Daoy (cell line): Measurements from ENCODE around the gene PRDM10. TPM values are rescaled to one million over a fixed set of nuclear protein-coding genes. Genes with fewer than 3 reads are reported as not detected.
"Not testable (repeated sequence)": the region's sequence is repeated elsewhere in the genome, so short reads cannot be mapped to it uniquely, and the experiment has no call there.

Experiments
- DNase-seq: peaks from one replicate; pipeline ENCODE4 v3.0.0-alpha.2; 2015; ENCODE audit warnings: low read depth
- total RNA-seq: library from RNA; depleted of rRNA; stranded (reverse); fragments of >200 nt; shearing (Covaris generic); gene quantifications from 2 replicates; pipeline ENCODE4 v1.2.3, GENCODE V29; 2014

Gene PRDM10
- total RNA-seq, 1 experiment from 2014 or later, result 4.4 TPM

- peak; percentile 4 for DNase-seq
Observed at GRCh38 chr11:129894278-129895125, 108.1 kb downstream of the PRDM10 start.

- DNase-seq, result no peak
Observed at GRCh38 chr11:129888451-129888850, 114.2 kb downstream of the PRDM10 start.

GRCh38 chr11:129885381-129885780, 117.3 kb downstream of the PRDM10 start:
- no peak for DNase-seq

GRCh38 chr11:129884581-129884980, 118.1 kb downstream of the PRDM10 start:
- no peak for DNase-seq

- DNase-seq, result peak; percentile 37
Observed at GRCh38 chr11:129881570-129882170, 121.0 kb downstream of the PRDM10 start.

- no peak for DNase-seq
Observed at GRCh38 chr11:129880311-129880710, 122.3 kb downstream of the PRDM10 start.

GRCh38 chr11:129871914-129872313, 130.7 kb downstream of the PRDM10 start:
- no peak for DNase-seq

- not testable (repeated sequence) for DNase-seq
Observed at GRCh38 chr11:129868626-129869025, 134.0 kb downstream of the PRDM10 start.

- DNase-seq, result no peak
Observed at GRCh38 chr11:129866311-129866710, 136.3 kb downstream of the PRDM10 start.

- DNase-seq, result no peak
Observed at GRCh38 chr11:129865701-129866100, 136.9 kb downstream of the PRDM10 start.

- no peak for DNase-seq
Observed at GRCh38 chr11:129864811-129865210, 137.8 kb downstream of the PRDM10 start.

GRCh38 chr11:129861702-129862522, 140.7 kb downstream of the PRDM10 start:
- DNase-seq, result peak; percentile 92

- DNase-seq, result no peak
Observed at GRCh38 chr11:129856036-129856435, 146.6 kb downstream of the PRDM10 start.

GRCh38 chr11:129855086-129855485, 147.5 kb downstream of the PRDM10 start:
- DNase-seq, result peak; percentile 54

- DNase-seq, result no peak
Observed at GRCh38 chr11:129854232-129854805, 148.3 kb downstream of the PRDM10 start.

GRCh38 chr11:129853518-129854231, 149.0 kb downstream of the PRDM10 start:
- peak; percentile 41 for DNase-seq

GRCh38 chr11:129852125-129852740, 150.4 kb downstream of the PRDM10 start:
- no peak for DNase-seq
